ENCODE results near the gene MT1F. TPM values are rescaled to one million over a fixed set of nuclear protein-coding genes. Genes with fewer than 3 reads are reported as not detected.

Gene MT1F
- total and polyA plus RNA-seq, 10 of the 15 experiments (the other 5 are each of a cell fraction or from before 2014, with no cell fraction given) = 0.28 to 2.5 (median 1.1) TPM; not detected in 1

GRCh38 chr16:56610017-56610608 lies 47.6 kb upstream of the MT1F start (continued):
- TF ChIP-seq E4F1 (IDR thresholded peaks at IDR 0.05; ENCODE audit: borderline replicate concordance, partially characterized antibody) (no peak), TBL1XR1 (IDR thresholded peaks at IDR 0.05; ENCODE audit: low read depth, low read length) (no peak), RELA (IDR thresholded peaks at IDR 0.05; ENCODE audit: borderline replicate concordance, partially characterized antibody) (peak; percentile 95), CTCF (IDR thresholded peaks at IDR 0.05 in 2 of 3, conservative IDR thresholded peaks at IDR 0.05 in 1 of 3; ENCODE audit: control insufficient read depth in 2 of 3, extremely low read depth in 1 of 3, insufficient read depth in 1 of 3, low read depth in 3 of 3, low read length in 3 of 3) (peak in 1 of 3 experiments; percentile 10; a peak in 1 of 6 replicates), FOS (IDR thresholded peaks at IDR 0.05; ENCODE audit: borderline replicate concordance, extremely low read depth, insufficient read length) (no peak), MTA3 (IDR thresholded peaks at IDR 0.05; ENCODE audit: borderline replicate concordance, low read length) (peak; percentile 45; the same call in 1 of the 2 replicates), ZNF592 (IDR thresholded peaks at IDR 0.05) (no peak), JUND (IDR thresholded peaks at IDR 0.05; ENCODE audit: low read depth, low read length) (no peak), EGR1 (IDR thresholded peaks at IDR 0.05; ENCODE audit: borderline replicate concordance in 1 of 2, low read depth in 2 of 2, low read length in 2 of 2) (peak in 1 of 2 experiments; percentile 75; a peak in 1 of 3 replicates), RBBP5 (conservative IDR thresholded peaks at IDR 0.05) (no peak), TCF12 (IDR thresholded peaks at IDR 0.05; ENCODE audit: low read depth, low read length) (0 out of 2 replicates have a peak, but pooled peaks have one; percentile 46), KAT2A (conservative IDR thresholded peaks at IDR 0.05; ENCODE audit: control insufficient read depth, low read depth, low read length) (no peak)
- TF ChIP-seq, protein P1, sequence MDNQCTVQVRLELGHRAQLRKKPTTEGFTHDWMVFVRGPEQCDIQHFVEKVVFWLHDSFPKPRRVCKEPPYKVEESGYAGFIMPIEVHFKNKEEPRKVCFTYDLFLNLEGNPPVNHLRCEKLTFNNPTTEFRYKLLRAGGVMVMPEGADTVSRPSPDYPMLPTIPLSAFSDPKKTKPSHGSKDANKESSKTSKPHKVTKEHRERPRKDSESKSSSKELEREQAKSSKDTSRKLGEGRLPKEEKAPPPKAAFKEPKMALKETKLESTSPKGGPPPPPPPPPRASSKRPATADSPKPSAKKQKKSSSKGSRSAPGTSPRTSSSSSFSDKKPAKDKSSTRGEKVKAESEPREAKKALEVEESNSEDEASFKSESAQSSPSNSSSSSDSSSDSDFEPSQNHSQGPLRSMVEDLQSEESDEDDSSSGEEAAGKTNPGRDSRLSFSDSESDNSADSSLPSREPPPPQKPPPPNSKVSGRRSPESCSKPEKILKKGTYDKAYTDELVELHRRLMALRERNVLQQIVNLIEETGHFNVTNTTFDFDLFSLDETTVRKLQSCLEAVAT (IDR thresholded peaks at IDR 0.05) = no peak
- TF ChIP-seq, protein P2, sequence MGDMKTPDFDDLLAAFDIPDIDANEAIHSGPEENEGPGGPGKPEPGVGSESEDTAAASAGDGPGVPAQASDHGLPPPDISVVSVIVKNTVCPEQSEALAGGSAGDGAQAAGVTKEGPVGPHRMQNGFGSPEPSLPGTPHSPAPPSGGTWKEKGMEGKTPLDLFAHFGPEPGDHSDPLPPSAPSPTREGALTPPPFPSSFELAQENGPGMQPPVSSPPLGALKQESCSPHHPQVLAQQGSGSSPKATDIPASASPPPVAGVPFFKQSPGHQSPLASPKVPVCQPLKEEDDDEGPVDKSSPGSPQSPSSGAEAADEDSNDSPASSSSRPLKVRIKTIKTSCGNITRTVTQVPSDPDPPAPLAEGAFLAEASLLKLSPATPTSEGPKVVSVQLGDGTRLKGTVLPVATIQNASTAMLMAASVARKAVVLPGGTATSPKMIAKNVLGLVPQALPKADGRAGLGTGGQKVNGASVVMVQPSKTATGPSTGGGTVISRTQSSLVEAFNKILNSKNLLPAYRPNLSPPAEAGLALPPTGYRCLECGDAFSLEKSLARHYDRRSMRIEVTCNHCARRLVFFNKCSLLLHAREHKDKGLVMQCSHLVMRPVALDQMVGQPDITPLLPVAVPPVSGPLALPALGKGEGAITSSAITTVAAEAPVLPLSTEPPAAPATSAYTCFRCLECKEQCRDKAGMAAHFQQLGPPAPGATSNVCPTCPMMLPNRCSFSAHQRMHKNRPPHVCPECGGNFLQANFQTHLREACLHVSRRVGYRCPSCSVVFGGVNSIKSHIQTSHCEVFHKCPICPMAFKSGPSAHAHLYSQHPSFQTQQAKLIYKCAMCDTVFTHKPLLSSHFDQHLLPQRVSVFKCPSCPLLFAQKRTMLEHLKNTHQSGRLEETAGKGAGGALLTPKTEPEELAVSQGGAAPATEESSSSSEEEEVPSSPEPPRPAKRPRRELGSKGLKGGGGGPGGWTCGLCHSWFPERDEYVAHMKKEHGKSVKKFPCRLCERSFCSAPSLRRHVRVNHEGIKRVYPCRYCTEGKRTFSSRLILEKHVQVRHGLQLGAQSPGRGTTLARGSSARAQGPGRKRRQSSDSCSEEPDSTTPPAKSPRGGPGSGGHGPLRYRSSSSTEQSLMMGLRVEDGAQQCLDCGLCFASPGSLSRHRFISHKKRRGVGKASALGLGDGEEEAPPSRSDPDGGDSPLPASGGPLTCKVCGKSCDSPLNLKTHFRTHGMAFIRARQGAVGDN (IDR thresholded peaks at IDR 0.05) = peak; percentile 56

All from GM12878 (cell line).